ENCODE data around the gene PERCC1. TPM values are rescaled to one million over a fixed set of nuclear protein-coding genes. Genes with fewer than 3 reads are reported as not detected.
"Not testable (repeated sequence)": the region's sequence is repeated elsewhere in the genome, so short reads cannot be mapped to it uniquely, and the experiment has no call there.

PERCC1 gene
- total RNA-seq, 1 donor from 2014 or later = 0.27 TPM

- no peak for DNase-seq
- intact Hi-C loops (cut with micrococcal nuclease) = no loop called here
- ATAC-seq = no peak
These were observed 806 bp downstream of the PERCC1 start for GRCh38 chr16:1431497-1432270.

- DNase-seq (no peak), ATAC-seq (peak; percentile 15)
- intact Hi-C loops (cut with micrococcal nuclease) = no loop called here
These were observed 1.7 kb downstream of the PERCC1 start for GRCh38 chr16:1432388-1433262.

GRCh38 chr16:1433263-1433560 is 2.3 kb downstream of the PERCC1 start:
- no peak for ATAC-seq
- intact Hi-C loops (cut with micrococcal nuclease) = no loop called here
- DNase-seq = no peak

GRCh38 chr16:1433756-1434155 is 2.9 kb downstream of the PERCC1 start:
- DNase-seq = no peak
- intact Hi-C loops (cut with micrococcal nuclease) = no loop called here
- no peak for ATAC-seq

- DNase-seq (no peak), ATAC-seq (no peak)
- intact Hi-C loops (cut with micrococcal nuclease) = no loop called here
These were observed 4.0 kb downstream of the PERCC1 start for GRCh38 chr16:1434644-1435592.

- ATAC-seq = no peak
- intact Hi-C loops (cut with micrococcal nuclease) = no loop called here
- DNase-seq = no peak
These were observed 5.2 kb downstream of the PERCC1 start for GRCh38 chr16:1435921-1436697.

GRCh38 chr16:1436731-1437355 is 6.0 kb downstream of the PERCC1 start:
- no peak for ATAC-seq
- intact Hi-C loops (cut with micrococcal nuclease) = no loop called here
- DNase-seq = no peak

- intact Hi-C loops (cut with micrococcal nuclease) = no loop called here
- no peak for DNase-seq
- no peak for ATAC-seq
These were observed 6.7 kb downstream of the PERCC1 start for GRCh38 chr16:1437606-1438005.

GRCh38 chr16:1438229-1439057 is 7.6 kb downstream of the PERCC1 start:
- intact Hi-C loops (cut with micrococcal nuclease) = no loop called here

GRCh38 chr16:1439058-1439698 is 8.3 kb downstream of the PERCC1 start:
- DNase-seq (no peak), ATAC-seq (no peak)
- intact Hi-C loops (cut with micrococcal nuclease) = no loop called here

More at GRCh38 chr16:1438229-1439057, 7.6 kb downstream of the PERCC1 start:
- no peak for ATAC-seq
- DNase-seq = no peak

GRCh38 chr16:1439699-1440074 is 8.8 kb downstream of the PERCC1 start:
- DNase-seq; ATAC-seq; intact Hi-C loops (cut with micrococcal nuclease): not testable (repeated sequence)

GRCh38 chr16:1441391-1441829 is 10.5 kb downstream of the PERCC1 start:
- DNase-seq = no peak
- intact Hi-C loops (cut with micrococcal nuclease) = no loop called here
- ATAC-seq = no peak

- DNase-seq (no peak), ATAC-seq (no peak)
- intact Hi-C loops (cut with micrococcal nuclease) = no loop called here
These were observed 11.8 kb downstream of the PERCC1 start for GRCh38 chr16:1442697-1443096.

- intact Hi-C loops (cut with micrococcal nuclease) = no loop called here
- DNase-seq (no peak), ATAC-seq (no peak)
These were observed 12.6 kb downstream of the PERCC1 start for GRCh38 chr16:1443403-1443973.

GRCh38 chr16:1443980-1444729 is 13.3 kb downstream of the PERCC1 start, which contains the start of gene CCDC154:
TSS of gene CCDC154 (minus strand) at chr16:1444556. CDS start at chr16:1444322, 234 bp downstream.
- DNase-seq = no peak
- no peak for ATAC-seq
- intact Hi-C loops (cut with micrococcal nuclease) = no loop called here
